LoVo (cell line): ENCODE results near the gene NUP210.
"Not testable (repeated sequence)": the region's sequence is repeated elsewhere in the genome, so short reads cannot be mapped to it uniquely, and the experiment has no call there.

Source experiments
- DNase-seq: peaks from one replicate; pipeline ENCODE4 v3.0.0-alpha.2; 2016; ENCODE audit warnings: low spot score

The NUP210 gene

GRCh38 chr3:13429631-13430291, 9.6 kb upstream of the NUP210 start:
- DNase-seq = no peak

GRCh38 chr3:13428678-13429077, 8.6 kb upstream of the NUP210 start:
- not testable (repeated sequence) for DNase-seq

- DNase-seq = no peak
Measured at GRCh38 chr3:13427662-13428603, 7.8 kb upstream of the NUP210 start.

GRCh38 chr3:13426591-13426990, 6.5 kb upstream of the NUP210 start:
- no peak for DNase-seq

- no peak for DNase-seq
Measured at GRCh38 chr3:13425689-13426088, 5.6 kb upstream of the NUP210 start.

- DNase-seq = no peak
Measured at GRCh38 chr3:13424865-13425617, 4.9 kb upstream of the NUP210 start.

- peak; percentile 34 for DNase-seq
Measured at GRCh38 chr3:13424141-13424844, 4.2 kb upstream of the NUP210 start.

- DNase-seq = no peak
Measured at GRCh38 chr3:13420831-13421765, 976 bp upstream of the NUP210 start.

GRCh38 chr3:13419505-13420044, 547 bp downstream of the NUP210 start:
- DNase-seq = peak; percentile 49

- no peak for DNase-seq
Measured at GRCh38 chr3:13417166-13417947, 2.8 kb downstream of the NUP210 start.

- no peak for DNase-seq
Measured at GRCh38 chr3:13415997-13416793, 3.9 kb downstream of the NUP210 start.

- no peak for DNase-seq
Measured at GRCh38 chr3:13415236-13415986, 4.7 kb downstream of the NUP210 start.

- DNase-seq = no peak
Measured at GRCh38 chr3:13414040-13414729, 5.9 kb downstream of the NUP210 start.

GRCh38 chr3:13411186-13411860, 8.8 kb downstream of the NUP210 start:
- no peak for DNase-seq

GRCh38 chr3:13408890-13409289, 11.2 kb downstream of the NUP210 start:
- DNase-seq = no peak

GRCh38 chr3:13407926-13408325, 12.2 kb downstream of the NUP210 start:
- DNase-seq = no peak

GRCh38 chr3:13407475-13407874, 12.6 kb downstream of the NUP210 start:
- no peak for DNase-seq
